Spleen (tissue), 7 donors: ENCODE results near the gene NUDCD2.

Experiments used
- CTCF ChIP-seq, 11 experiments: fragments of 200-600 bp in 7 of 11; fragments of 450-650 bp in 4 of 11; sonication (generic) in 4 of 11; IDR thresholded peaks in 8 of 11; conservative IDR thresholded peaks in 3 of 11; 1 replicate in 7 of 11; 2 replicates in 4 of 11; pipeline versions ENCODE4 v1.4.0 to v1.8.0; 2016 to 2021; ENCODE audit warnings: antibody characterized with exemption in 11 of 11, inconsistent platforms in 4 of 11, mild to moderate bottlenecking in 1 of 11
- POLR2A ChIP-seq, 3 donors: fragments of 450-650 bp; IDR thresholded peaks; one replicate each; pipeline ENCODE4 v1.5.1; 2017; ENCODE audit warnings: antibody characterized with exemption in 3 of 3, mild to moderate bottlenecking in 1 of 3
- POLR2AphosphoS5 ChIP-seq, 3 donors: sonication (generic); formaldehyde crosslinking; IDR thresholded peaks; one replicate each; pipeline ENCODE4 v1.5.1; 2017; ENCODE audit warnings: antibody characterized with exemption in 3 of 3
- donor health status: DM: no; HTN: no; CAD: no; lungs with moderate emphysema.
- donor health status: DM: no; HTN: no; CAD: no.
- donor health status: DM: no; HTN: no; CAD: no.

GRCh38 chr5:163432544-163432943 is 27.4 kb downstream of the NUDCD2 start:
- no peak for TF ChIP-seq CTCF (IDR thresholded peaks at IDR 0.05 in 8 of 11, conservative IDR thresholded peaks at IDR 0.05 in 3 of 11)
- no peak for TF ChIP-seq POLR2A (IDR thresholded peaks at IDR 0.05)
- TF ChIP-seq POLR2AphosphoS5 (IDR thresholded peaks at IDR 0.05): no peak
